ENCODE data around the gene SORBS1. TPM values are rescaled to one million over a fixed set of nuclear protein-coding genes. Genes with fewer than 3 reads are reported as not detected.

Gene SORBS1
- total RNA-seq, 4 donors from 2014 or later, result 92.2 to 308 (median 150) TPM

GRCh38 chr10:95503526-95503925 is 57.6 kb downstream of the SORBS1 start:
- H3K4me3 ChIP-seq, result no peak overlapping the region
- H3K27me3 ChIP-seq, result no peaks in the 10 kb centered on the region
- peaks cover 13 to 54% (median 25%) of the 10 kb centered on the region in 4 donors for H3K4me1 ChIP-seq
- no peak for DNase-seq
- 57 to 72% methylated on average over 2 to 3 of the region's 3 CpGs for WGBS, 2 donors (ENCODE audit: low coverage in 1 of 2)
- intact Hi-C loops (cut with DNase I; ENCODE audit: low total_unique reads) (no loop called here), in situ Hi-C loops (cut with MboI; ENCODE audit: low pct_ligation_motif_present in 1 of 4, low pct_unique_long_range_greater_than_20kb in 1 of 4, low sequenced_read_pairs in 3 of 4) (no loop called here)
- TF ChIP-seq POLR2A (IDR thresholded peaks at IDR 0.05) (no peak), EP300 (IDR thresholded peaks at IDR 0.05; ENCODE audit: low read depth) (no peak), POLR2AphosphoS5 (IDR thresholded peaks at IDR 0.05) (no peak)
- TF ChIP-seq, protein P1, sequence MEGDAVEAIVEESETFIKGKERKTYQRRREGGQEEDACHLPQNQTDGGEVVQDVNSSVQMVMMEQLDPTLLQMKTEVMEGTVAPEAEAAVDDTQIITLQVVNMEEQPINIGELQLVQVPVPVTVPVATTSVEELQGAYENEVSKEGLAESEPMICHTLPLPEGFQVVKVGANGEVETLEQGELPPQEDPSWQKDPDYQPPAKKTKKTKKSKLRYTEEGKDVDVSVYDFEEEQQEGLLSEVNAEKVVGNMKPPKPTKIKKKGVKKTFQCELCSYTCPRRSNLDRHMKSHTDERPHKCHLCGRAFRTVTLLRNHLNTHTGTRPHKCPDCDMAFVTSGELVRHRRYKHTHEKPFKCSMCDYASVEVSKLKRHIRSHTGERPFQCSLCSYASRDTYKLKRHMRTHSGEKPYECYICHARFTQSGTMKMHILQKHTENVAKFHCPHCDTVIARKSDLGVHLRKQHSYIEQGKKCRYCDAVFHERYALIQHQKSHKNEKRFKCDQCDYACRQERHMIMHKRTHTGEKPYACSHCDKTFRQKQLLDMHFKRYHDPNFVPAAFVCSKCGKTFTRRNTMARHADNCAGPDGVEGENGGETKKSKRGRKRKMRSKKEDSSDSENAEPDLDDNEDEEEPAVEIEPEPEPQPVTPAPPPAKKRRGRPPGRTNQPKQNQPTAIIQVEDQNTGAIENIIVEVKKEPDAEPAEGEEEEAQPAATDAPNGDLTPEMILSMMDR (IDR thresholded peaks at IDR 0.05), result no peak
- H3K9me3 ChIP-seq, result no peaks in the 10 kb centered on the region
- H3K36me3 ChIP-seq, result no peaks in the 10 kb centered on the region
- peak overlapping the region; percentile 76 to 94 (median 84) for H3K27ac ChIP-seq

GRCh38 chr10:95503001-95503400 is 58.2 kb downstream of the SORBS1 start:
- Histone ChIP-seq H3K9me3 (no peaks in the 10 kb centered on the region), H3K36me3 (no peaks in the 10 kb centered on the region), H3K4me3 (no peak overlapping the region), H3K27me3 (no peaks in the 10 kb centered on the region), H3K27ac (peak overlapping the region; percentile 76 to 94 (median 84)), H3K4me1 (peaks cover 13 to 49% (median 21%) of the 10 kb centered on the region in 4 donors)
- no peak for TF ChIP-seq EP300 (IDR thresholded peaks at IDR 0.05; ENCODE audit: low read depth)
- TF ChIP-seq POLR2A (IDR thresholded peaks at IDR 0.05), result no peak
- TF ChIP-seq, protein P1 (IDR thresholded peaks at IDR 0.05), result no peak
- TF ChIP-seq POLR2AphosphoS5 (IDR thresholded peaks at IDR 0.05), result no peak
- intact Hi-C loops (cut with DNase I; ENCODE audit: low total_unique reads) (no loop called here), in situ Hi-C loops (cut with MboI; ENCODE audit: low pct_ligation_motif_present in 1 of 4, low pct_unique_long_range_greater_than_20kb in 1 of 4, low sequenced_read_pairs in 3 of 4) (no loop called here)
- no peak for DNase-seq

- H3K4me1 ChIP-seq, result peaks cover 13 to 47% (median 23%) of the 10 kb centered on the region in 4 donors
- H3K36me3 ChIP-seq, result no peaks in the 10 kb centered on the region
Measured at GRCh38 chr10:95502377-95502776, 58.8 kb downstream of the SORBS1 start.

DNA sequence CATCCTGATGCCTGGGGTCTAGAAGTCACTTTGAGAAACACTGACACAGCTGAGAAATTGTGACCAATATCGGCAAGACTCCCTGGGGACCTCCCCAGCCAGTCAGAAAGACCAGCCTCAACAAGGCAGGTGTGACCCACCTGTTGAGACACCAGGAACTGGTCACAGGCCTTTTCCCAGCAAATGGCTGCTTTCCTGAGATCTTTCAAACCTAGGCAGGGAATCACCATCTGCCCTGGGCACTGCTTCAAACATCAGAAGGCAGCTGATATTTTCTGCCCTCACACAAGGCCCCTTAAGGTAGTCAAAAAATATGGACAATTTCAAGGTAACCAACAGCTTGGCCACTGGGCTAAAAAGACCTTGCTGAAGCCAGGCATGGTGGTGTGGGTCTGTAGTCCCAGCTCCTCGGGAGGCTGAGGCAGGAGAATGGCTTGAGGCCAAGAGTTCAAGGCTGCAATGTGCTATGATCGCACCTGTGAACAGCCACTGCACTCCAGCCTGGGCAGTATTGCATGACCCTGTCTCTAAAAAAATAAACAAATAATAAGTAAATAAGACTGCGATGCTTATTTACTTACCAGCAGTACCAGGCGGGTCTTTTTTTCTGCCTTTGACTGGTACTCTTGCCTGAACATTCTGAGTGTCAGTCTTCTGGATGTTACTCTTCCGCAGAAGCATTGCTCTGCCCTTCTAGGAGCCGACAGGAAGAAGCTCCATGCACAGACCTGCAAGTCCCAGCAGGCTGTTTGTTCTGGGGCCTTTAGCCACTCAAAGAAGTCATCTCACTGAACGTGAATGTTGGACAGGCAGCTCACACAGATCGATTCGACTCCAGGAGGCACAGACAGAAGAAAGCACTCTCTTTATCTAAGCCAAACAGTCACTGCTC is 59.7 kb downstream of the SORBS1 start:
- in situ Hi-C loops (cut with MboI; ENCODE audit: low pct_ligation_motif_present in 1 of 4, low pct_unique_long_range_greater_than_20kb in 1 of 4, low sequenced_read_pairs in 3 of 4) (no loop called here), intact Hi-C loops (cut with DNase I; ENCODE audit: low total_unique reads) (no loop called here)
- no peaks in the 10 kb centered on the region for H3K27me3 ChIP-seq
- peaks cover 13 to 48% (median 20%) of the 10 kb centered on the region in 4 donors for H3K4me1 ChIP-seq
- no peaks in the 10 kb centered on the region for H3K9me3 ChIP-seq
- TF ChIP-seq POLR2AphosphoS5 (IDR thresholded peaks at IDR 0.05) (no peak), POLR2A (IDR thresholded peaks at IDR 0.05) (no peak), EP300 (IDR thresholded peaks at IDR 0.05; ENCODE audit: low read depth) (no peak)
- TF ChIP-seq, protein P1 (IDR thresholded peaks at IDR 0.05), result no peak
- peak overlapping the region; percentile 76 to 94 (median 84) for H3K27ac ChIP-seq
- WGBS, 2 donors (ENCODE audit: low coverage in 1 of 2), result 43 to 65% methylated on average over 5 to 10 of the region's 10 CpGs
- H3K36me3 ChIP-seq, result no peaks in the 10 kb centered on the region
- no peak for DNase-seq
- no peak overlapping the region for H3K4me3 ChIP-seq

More at GRCh38 chr10:95502377-95502776, 58.8 kb downstream of the SORBS1 start:
- no peak for DNase-seq
- 60 to 76% methylated on average over 1 of the region's 1 CpG for WGBS, 2 donors (ENCODE audit: low coverage in 1 of 2)
- in situ Hi-C loops (cut with MboI; ENCODE audit: low pct_ligation_motif_present in 1 of 4, low pct_unique_long_range_greater_than_20kb in 1 of 4, low sequenced_read_pairs in 3 of 4), result no loop called here
- H3K27me3 ChIP-seq, result no peaks in the 10 kb centered on the region
- intact Hi-C loops (cut with DNase I; ENCODE audit: low total_unique reads), result no loop called here
- TF ChIP-seq EP300 (IDR thresholded peaks at IDR 0.05; ENCODE audit: low read depth) (no peak), POLR2A (IDR thresholded peaks at IDR 0.05) (no peak), POLR2AphosphoS5 (IDR thresholded peaks at IDR 0.05) (no peak)
- TF ChIP-seq, protein P1 (IDR thresholded peaks at IDR 0.05), result no peak
- peak overlapping the region; percentile 76 to 94 (median 84) for H3K27ac ChIP-seq
- no peaks in the 10 kb centered on the region for H3K9me3 ChIP-seq
- H3K4me3 ChIP-seq, result no peak overlapping the region
